ENCODE results near the gene RNF214.

RNF214 gene

DNA sequence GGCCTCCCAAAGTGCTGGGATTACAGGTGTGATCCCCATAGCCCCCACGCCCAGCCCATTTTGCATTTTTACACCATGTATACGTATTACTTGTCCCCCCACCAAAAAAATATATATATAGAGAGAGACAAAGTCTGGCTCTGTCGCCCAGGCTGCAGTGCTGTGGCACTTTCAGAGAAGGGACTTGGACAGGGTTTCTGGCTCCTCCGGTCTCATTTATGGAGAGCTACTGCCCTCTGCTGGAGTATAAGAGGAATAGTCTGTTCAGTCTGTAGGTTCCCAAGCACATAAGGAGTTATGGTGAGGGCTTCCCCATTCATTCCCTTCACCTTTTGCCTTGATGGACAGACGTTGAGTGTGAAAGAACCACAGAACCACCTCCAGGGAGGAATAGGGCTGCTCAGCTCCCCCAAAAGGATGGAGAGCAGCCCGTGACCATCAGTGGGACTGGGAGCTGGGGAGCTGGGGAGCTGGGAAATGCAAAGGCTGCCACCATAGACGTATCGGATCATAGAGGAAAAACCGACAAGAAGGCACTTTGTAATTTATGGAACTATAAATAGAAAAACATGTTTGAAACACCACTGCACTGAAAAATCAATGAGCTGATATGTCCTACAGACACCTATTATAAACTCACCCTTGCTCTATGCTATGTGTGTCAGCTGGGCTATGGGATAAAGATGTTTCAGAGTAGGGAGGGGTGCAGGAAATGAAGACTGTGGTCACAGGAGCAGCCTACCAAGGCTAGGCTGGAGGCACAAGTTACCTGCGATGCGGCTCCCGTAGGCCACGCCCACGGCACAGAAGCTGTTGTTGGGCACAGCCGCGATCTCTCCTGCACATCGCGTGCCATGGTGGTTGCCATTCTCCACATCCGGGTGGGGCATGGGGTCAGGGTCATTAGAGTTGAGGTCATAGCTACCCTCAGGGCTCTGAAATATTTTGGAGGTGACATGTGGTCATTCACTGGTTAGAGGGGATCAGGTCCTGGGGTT lies 5.8 kb upstream of the RNF214 start:
- Histone ChIP-seq H3K9me3 (ENCODE audit: insufficient read depth, low read length) (no peaks in the 10 kb centered on the region), H3K36me3 (replicated peaks; ENCODE audit: low read depth, low read length) (peaks cover 35% of the 10 kb centered on the region), H3K4me3 (ENCODE audit: low read length) (no peak overlapping the region), H3K27me3 (ENCODE audit: low read depth, low read length) (no peaks in the 10 kb centered on the region), H3K4me2 (ENCODE audit: low read length) (no peak overlapping the region), H3K27ac (ENCODE audit: low read length) (no peak overlapping the region), H4K20me1 (ENCODE audit: insufficient read depth, low read length) (no peaks in the 10 kb centered on the region), H2AFZ (ENCODE audit: low read depth, low read length) (no peak overlapping the region), H3K9ac (ENCODE audit: low read length) (no peak overlapping the region), H3K79me2 (ENCODE audit: low read length) (peaks cover 23% of the 10 kb centered on the region), H3K4me1 (ENCODE audit: low read length) (peaks cover 15% of the 10 kb centered on the region)
- no peak for TF ChIP-seq EZH2phosphoT487 (IDR thresholded peaks at IDR 0.05; ENCODE audit: low read depth)
- TF ChIP-seq, protein P1, sequence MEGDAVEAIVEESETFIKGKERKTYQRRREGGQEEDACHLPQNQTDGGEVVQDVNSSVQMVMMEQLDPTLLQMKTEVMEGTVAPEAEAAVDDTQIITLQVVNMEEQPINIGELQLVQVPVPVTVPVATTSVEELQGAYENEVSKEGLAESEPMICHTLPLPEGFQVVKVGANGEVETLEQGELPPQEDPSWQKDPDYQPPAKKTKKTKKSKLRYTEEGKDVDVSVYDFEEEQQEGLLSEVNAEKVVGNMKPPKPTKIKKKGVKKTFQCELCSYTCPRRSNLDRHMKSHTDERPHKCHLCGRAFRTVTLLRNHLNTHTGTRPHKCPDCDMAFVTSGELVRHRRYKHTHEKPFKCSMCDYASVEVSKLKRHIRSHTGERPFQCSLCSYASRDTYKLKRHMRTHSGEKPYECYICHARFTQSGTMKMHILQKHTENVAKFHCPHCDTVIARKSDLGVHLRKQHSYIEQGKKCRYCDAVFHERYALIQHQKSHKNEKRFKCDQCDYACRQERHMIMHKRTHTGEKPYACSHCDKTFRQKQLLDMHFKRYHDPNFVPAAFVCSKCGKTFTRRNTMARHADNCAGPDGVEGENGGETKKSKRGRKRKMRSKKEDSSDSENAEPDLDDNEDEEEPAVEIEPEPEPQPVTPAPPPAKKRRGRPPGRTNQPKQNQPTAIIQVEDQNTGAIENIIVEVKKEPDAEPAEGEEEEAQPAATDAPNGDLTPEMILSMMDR (IDR thresholded peaks at IDR 0.05; ENCODE audit: low read depth, low read length) = peak; percentile 82

DNA sequence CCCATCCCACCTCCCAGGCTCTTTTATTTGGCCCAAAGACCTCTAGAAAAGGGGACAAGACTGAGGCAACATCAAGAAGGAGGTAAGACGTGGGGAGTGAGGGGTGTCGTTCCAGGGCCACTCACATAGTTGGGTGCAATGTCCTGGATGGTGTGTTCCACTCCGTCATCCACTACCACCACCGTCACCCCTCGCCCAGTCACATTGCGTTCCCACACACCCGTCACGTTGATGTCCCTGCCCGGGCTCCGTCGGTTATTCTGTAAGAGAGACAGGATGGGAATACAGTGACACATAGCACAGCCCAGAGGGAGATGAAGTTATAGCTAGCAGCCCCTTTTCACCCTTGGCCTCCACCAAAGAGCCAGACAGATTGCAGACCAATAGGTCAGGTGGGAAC lies 4.4 kb upstream of the RNF214 start:
- no peaks in the 10 kb centered on the region for H4K20me1 ChIP-seq (ENCODE audit: insufficient read depth, low read length)
- H3K9me3 ChIP-seq (ENCODE audit: insufficient read depth, low read length) = no peaks in the 10 kb centered on the region
- H3K36me3 ChIP-seq (replicated peaks; ENCODE audit: low read depth, low read length) = peaks cover 35% of the 10 kb centered on the region
- peaks cover 29% of the 10 kb centered on the region for H3K79me2 ChIP-seq (ENCODE audit: low read length)
- no peak overlapping the region for H3K9ac ChIP-seq (ENCODE audit: low read length)
- H3K4me1 ChIP-seq (ENCODE audit: low read length) = peaks cover 15% of the 10 kb centered on the region
- H3K4me2 ChIP-seq (ENCODE audit: low read length) = no peak overlapping the region
- no peaks in the 10 kb centered on the region for H3K27me3 ChIP-seq (ENCODE audit: low read depth, low read length)
- no peak overlapping the region for H2AFZ ChIP-seq (ENCODE audit: low read depth, low read length)
- TF ChIP-seq, protein P1 (IDR thresholded peaks at IDR 0.05; ENCODE audit: low read depth, low read length) = no peak
- no peak for TF ChIP-seq EZH2phosphoT487 (IDR thresholded peaks at IDR 0.05; ENCODE audit: low read depth)
- no peak overlapping the region for H3K4me3 ChIP-seq (ENCODE audit: low read length)
- H3K27ac ChIP-seq (ENCODE audit: low read length) = no peak overlapping the region

DNA sequence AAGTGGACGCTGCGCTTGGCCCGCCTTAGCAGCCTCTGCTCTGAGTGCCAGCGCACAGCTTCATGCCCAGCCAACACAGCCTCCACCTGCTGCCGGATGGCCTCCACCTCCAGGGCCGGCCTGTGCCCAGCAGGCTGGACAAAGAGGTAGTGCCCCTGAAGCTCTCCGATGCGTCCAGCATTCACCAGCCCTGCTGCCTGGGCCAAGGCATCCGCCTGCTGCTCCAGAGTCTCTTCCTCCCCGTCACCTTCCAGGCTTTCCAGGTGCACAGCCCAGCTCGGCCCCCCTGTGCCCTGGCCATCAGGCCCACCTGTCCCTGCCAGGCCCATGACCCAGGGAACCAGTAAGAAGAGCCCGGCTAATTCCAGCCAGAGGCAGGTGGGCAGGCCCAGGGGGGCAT lies 3.1 kb upstream of the RNF214 start:
- peaks cover 41% of the 10 kb centered on the region for H3K79me2 ChIP-seq (ENCODE audit: low read length)
- H3K9me3 ChIP-seq (ENCODE audit: insufficient read depth, low read length) = no peaks in the 10 kb centered on the region
- H3K4me3 ChIP-seq (ENCODE audit: low read length) = no peak overlapping the region
- H3K27me3 ChIP-seq (ENCODE audit: low read depth, low read length) = no peaks in the 10 kb centered on the region
- H4K20me1 ChIP-seq (ENCODE audit: insufficient read depth, low read length) = no peaks in the 10 kb centered on the region
- TF ChIP-seq, protein P1 (IDR thresholded peaks at IDR 0.05; ENCODE audit: low read depth, low read length) = no peak
- no peak for TF ChIP-seq EZH2phosphoT487 (IDR thresholded peaks at IDR 0.05; ENCODE audit: low read depth)
- no peak overlapping the region for H3K27ac ChIP-seq (ENCODE audit: low read length)
- peaks cover 26% of the 10 kb centered on the region for H3K4me1 ChIP-seq (ENCODE audit: low read length)
- H3K4me2 ChIP-seq (ENCODE audit: low read length) = no peak overlapping the region
- no peak overlapping the region for H2AFZ ChIP-seq (ENCODE audit: low read depth, low read length)
- H3K9ac ChIP-seq (ENCODE audit: low read length) = no peak overlapping the region
- H3K36me3 ChIP-seq (replicated peaks; ENCODE audit: low read depth, low read length) = peaks cover 29% of the 10 kb centered on the region

DNA sequence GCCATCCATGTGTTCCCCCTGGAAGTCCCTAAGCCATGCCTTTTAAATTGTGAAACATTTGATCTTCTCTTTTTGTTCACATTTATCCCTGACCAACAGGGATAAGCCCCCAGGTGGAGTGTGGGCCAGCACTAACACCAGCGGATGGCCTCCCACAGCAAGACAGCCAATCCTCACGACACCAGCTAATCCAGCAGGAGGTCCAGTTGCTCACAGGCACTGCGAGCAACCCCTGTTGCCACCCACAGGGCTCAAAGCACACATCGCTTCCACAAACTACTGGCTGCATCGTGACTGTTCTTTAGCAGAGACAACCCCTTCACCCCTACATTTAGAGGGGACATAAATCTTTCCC lies 2.6 kb upstream of the RNF214 start:
- Histone ChIP-seq H3K9ac (ENCODE audit: low read length) (peak overlapping the region; percentile 70), H3K4me2 (ENCODE audit: low read length) (peak overlapping the region; percentile 94), H3K4me1 (ENCODE audit: low read length) (peaks cover 26% of the 10 kb centered on the region), H4K20me1 (ENCODE audit: insufficient read depth, low read length) (no peaks in the 10 kb centered on the region), H3K79me2 (ENCODE audit: low read length) (peaks cover 44% of the 10 kb centered on the region), H3K36me3 (replicated peaks; ENCODE audit: low read depth, low read length) (peaks cover 28% of the 10 kb centered on the region), H3K4me3 (ENCODE audit: low read length) (peak overlapping the region; percentile 97), H3K9me3 (ENCODE audit: insufficient read depth, low read length) (no peaks in the 10 kb centered on the region), H3K27me3 (ENCODE audit: low read depth, low read length) (no peaks in the 10 kb centered on the region), H3K27ac (ENCODE audit: low read length) (peak overlapping the region; percentile 76), H2AFZ (ENCODE audit: low read depth, low read length) (no peak overlapping the region)
- TF ChIP-seq EZH2phosphoT487 (IDR thresholded peaks at IDR 0.05; ENCODE audit: low read depth) = no peak
- TF ChIP-seq, protein P1 (IDR thresholded peaks at IDR 0.05; ENCODE audit: low read depth, low read length) = no peak
